HEK293T (cell line): ENCODE measurements around the gene FAM236D.
"Not testable (repeated sequence)": the region's sequence is repeated elsewhere in the genome, so short reads cannot be mapped to it uniquely, and the experiment has no call there.

Experiments used
- BHLHE40 ChIP-seq: fragments of 450-650 bp; IDR thresholded peaks from 2 replicates; pipeline ENCODE4 v1.6.1; 2016; ENCODE audit warnings: mild to moderate bottlenecking, moderate library complexity, borderline replicate concordance
- FOXA1 ChIP-seq: fragments of 450-650 bp; IDR thresholded peaks from 2 replicates; pipeline ENCODE4 v1.6.1; 2016; ENCODE audit warnings: mild to moderate bottlenecking
- FOXM1 ChIP-seq: fragments of 450-650 bp; IDR thresholded peaks from 2 replicates; pipeline ENCODE4 v1.6.1; 2017; ENCODE audit warnings: mild to moderate bottlenecking, borderline replicate concordance
- TARDBP ChIP-seq: fragments of 450-650 bp; IDR thresholded peaks from 2 replicates; pipeline ENCODE4 v1.6.1; 2016
- TF ChIP-seq, protein P1 (sequence below): fragments of 450-650 bp; IDR thresholded peaks from 2 replicates; pipeline ENCODE4 v1.6.1; 2016

- not testable (repeated sequence) for TF ChIP-seq FOXA1, FOXM1, BHLHE40, TARDBP
- TF ChIP-seq, protein P1, sequence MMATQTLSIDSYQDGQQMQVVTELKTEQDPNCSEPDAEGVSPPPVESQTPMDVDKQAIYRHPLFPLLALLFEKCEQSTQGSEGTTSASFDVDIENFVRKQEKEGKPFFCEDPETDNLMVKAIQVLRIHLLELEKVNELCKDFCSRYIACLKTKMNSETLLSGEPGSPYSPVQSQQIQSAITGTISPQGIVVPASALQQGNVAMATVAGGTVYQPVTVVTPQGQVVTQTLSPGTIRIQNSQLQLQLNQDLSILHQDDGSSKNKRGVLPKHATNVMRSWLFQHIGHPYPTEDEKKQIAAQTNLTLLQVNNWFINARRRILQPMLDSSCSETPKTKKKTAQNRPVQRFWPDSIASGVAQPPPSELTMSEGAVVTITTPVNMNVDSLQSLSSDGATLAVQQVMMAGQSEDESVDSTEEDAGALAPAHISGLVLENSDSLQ: not testable (repeated sequence)
Observed at GRCh38 chrX:72788142-72788541, 19.9 kb downstream of the FAM236D start.
